H9 (cell line): ENCODE data around the gene ADORA3. TPM values are rescaled to one million over a fixed set of nuclear protein-coding genes. Genes with fewer than 3 reads are reported as not detected.

Source experiments
- DNase-seq: peaks from one replicate; pipeline ENCODE4 v3.0.0-alpha.2; 2017
- H2AFZ ChIP-seq: one replicate; pipeline ENCODE4 v1.6.1; 2013; ENCODE audit warnings: mild to moderate bottlenecking, low read length, control low read depth, moderate library complexity
- H2AK5ac ChIP-seq: 2 replicates; pipeline ENCODE4 v1.6.1; 2013; ENCODE audit warnings: low read length, control low read depth, mixed read lengths; ENCODE audit not compliant: insufficient read length
- H2BK120ac ChIP-seq: one replicate; pipeline ENCODE4 v1.6.1; 2013; ENCODE audit warnings: low read depth, mild to moderate bottlenecking, low read length, control low read depth, inconsistent platforms; ENCODE audit not compliant: poor library complexity, severe bottlenecking
- H2BK12ac ChIP-seq: 2 replicates; pipeline ENCODE4 v1.6.1; 2013; ENCODE audit warnings: low read length, control low read depth, mixed read lengths, low read depth; ENCODE audit not compliant: insufficient read length
- H2BK15ac ChIP-seq: 2 replicates; pipeline ENCODE4 v1.6.1; 2013; ENCODE audit warnings: low read depth, low read length, control low read depth
- H2BK20ac ChIP-seq: one replicate; pipeline ENCODE4 v1.6.1; 2013; ENCODE audit warnings: low read depth, mild to moderate bottlenecking, low read length, control low read depth, inconsistent platforms; ENCODE audit not compliant: poor library complexity, severe bottlenecking
- H2BK5ac ChIP-seq: 2 replicates; pipeline ENCODE4 v1.6.1; 2013; ENCODE audit warnings: low read length, control low read depth, mixed read lengths; ENCODE audit not compliant: insufficient read length
- H3K14ac ChIP-seq: 2 replicates; pipeline ENCODE4 v1.6.1; 2013; ENCODE audit warnings: low read length, control low read depth; ENCODE audit not compliant: insufficient read depth
- H3K18ac ChIP-seq: 2 replicates; pipeline ENCODE4 v1.6.1; 2013; ENCODE audit warnings: low read depth, mild to moderate bottlenecking, mixed read lengths, low read length, control low read depth; ENCODE audit not compliant: insufficient read length
- H3K23ac ChIP-seq: 2 replicates; pipeline ENCODE4 v1.6.1; 2013; ENCODE audit warnings: low read length, control low read depth, mixed read lengths, low read depth; ENCODE audit not compliant: insufficient read length
- H3K23me2 ChIP-seq: 2 replicates; pipeline ENCODE4 v1.6.1; 2013; ENCODE audit warnings: low read depth, mild to moderate bottlenecking, mixed read lengths, low read length, control low read depth; ENCODE audit not compliant: insufficient read length, poor library complexity, severe bottlenecking
- H3K27ac ChIP-seq: 2 replicates; pipeline ENCODE4 v1.5.1; 2013; ENCODE audit warnings: low read length, control low read depth, mixed read lengths, low read depth; ENCODE audit not compliant: insufficient read length
- H3K27me3 ChIP-seq: 2 replicates; pipeline ENCODE4 v1.6.1; 2013; ENCODE audit warnings: low read length, control low read depth, inconsistent platforms; ENCODE audit not compliant: insufficient read depth
- H3K4ac ChIP-seq: 2 replicates; pipeline ENCODE4 v1.6.1; 2013; ENCODE audit warnings: low read depth, mild to moderate bottlenecking, control low read depth, inconsistent platforms, low read length, moderate library complexity
- H3K4me1 ChIP-seq: 2 replicates; pipeline ENCODE4 v1.6.1; 2013; ENCODE audit warnings: low read length, control low read depth, inconsistent platforms; ENCODE audit not compliant: insufficient read depth
- H3K4me2 ChIP-seq: 2 replicates; pipeline ENCODE4 v1.6.1; 2013; ENCODE audit warnings: low read length, control low read depth, mixed read lengths; ENCODE audit not compliant: insufficient read length, insufficient read depth
- H3K56ac ChIP-seq: 2 replicates; pipeline ENCODE4 v1.6.1; 2013; ENCODE audit warnings: low read depth, mild to moderate bottlenecking, mixed read lengths, low read length, control low read depth; ENCODE audit not compliant: insufficient read length
- H3K79me1 ChIP-seq: 2 replicates; pipeline ENCODE4 v1.6.1; 2013; ENCODE audit warnings: low read depth, mild to moderate bottlenecking, moderate library complexity, low read length, control low read depth, inconsistent platforms; ENCODE audit not compliant: insufficient read depth, poor library complexity, severe bottlenecking
- H3K79me2 ChIP-seq: 2 replicates; pipeline ENCODE4 v1.6.1; 2013; ENCODE audit warnings: low read length, control low read depth, inconsistent platforms; ENCODE audit not compliant: insufficient read depth
- H3K9ac ChIP-seq: 2 replicates; pipeline ENCODE4 v1.6.1; 2013; ENCODE audit warnings: low read length, control low read depth, mixed read lengths; ENCODE audit not compliant: insufficient read length; ENCODE audit errors: extremely low read depth
- H3K9me3 ChIP-seq: one replicate; pipeline ENCODE4 v1.6.1; 2013; ENCODE audit warnings: low read depth, low read length, inconsistent platforms; ENCODE audit not compliant: control insufficient read depth
- H3T11ph ChIP-seq: one replicate; pipeline ENCODE4 v1.6.1; 2013; ENCODE audit warnings: mild to moderate bottlenecking, low read length, control low read depth, inconsistent platforms
- H4K20me1 ChIP-seq: one replicate; pipeline ENCODE4 v1.6.1; 2013; ENCODE audit not compliant: control insufficient read depth, insufficient read length, insufficient read depth
- H4K5ac ChIP-seq: 2 replicates; pipeline ENCODE4 v1.6.1; 2013; ENCODE audit warnings: low read depth, mild to moderate bottlenecking, mixed read lengths, low read length, control low read depth; ENCODE audit not compliant: insufficient read length
- H4K8ac ChIP-seq: replicated peaks from 2 replicates; pipeline ENCODE4 v1.6.1; 2013; ENCODE audit warnings: low read length, control low read depth, mixed read lengths, low read depth; ENCODE audit not compliant: insufficient read length
- H4K91ac ChIP-seq: 2 replicates; pipeline ENCODE4 v1.6.1; 2013; ENCODE audit warnings: low read depth, mild to moderate bottlenecking, moderate library complexity, mixed read lengths, low read length, control low read depth; ENCODE audit not compliant: insufficient read length
- H3K27ac Mint-ChIP-seq, 3 experiments: 2 replicates in 2 of 3; 3 replicates in 1 of 3; pipeline ENCODE4 v1.8.0; 2020 to 2021; ENCODE audit warnings: mixed read lengths in 3 of 3, mild to moderate bottlenecking in 1 of 3, moderate library complexity in 1 of 3
- H3K27me3 Mint-ChIP-seq: 2 replicates; pipeline ENCODE4 v1.8.0; 2021; ENCODE audit warnings: low read depth, mild to moderate bottlenecking, moderate library complexity, mixed read lengths
- H3K36me3 Mint-ChIP-seq, 3 experiments: 2 replicates in 2 of 3; 3 replicates in 1 of 3; pipeline ENCODE4 v1.8.0; 2020 to 2021; ENCODE audit warnings: low read depth in 3 of 3, mixed read lengths in 3 of 3; ENCODE audit not compliant: insufficient read depth in 1 of 3
- H3K4me1 Mint-ChIP-seq, 2 experiments: 2 replicates each; pipeline ENCODE4 v1.8.0; 2020; ENCODE audit warnings: mixed read lengths in 2 of 2
- H3K4me3 Mint-ChIP-seq, 2 experiments: 2 replicates in 1 of 2; 3 replicates in 1 of 2; pipeline ENCODE4 v1.8.0; 2020 to 2021; ENCODE audit warnings: mild to moderate bottlenecking in 2 of 2, mixed read lengths in 2 of 2, moderate library complexity in 1 of 2
- H3K9me3 Mint-ChIP-seq, 2 experiments: 2 replicates in 1 of 2; 3 replicates in 1 of 2; pipeline ENCODE4 v1.8.0; 2020; ENCODE audit warnings: mild to moderate bottlenecking in 2 of 2, mixed read lengths in 2 of 2, moderate library complexity in 1 of 2
- CTCF ChIP-seq: fragments of 200-600 bp; sonication (generic); conservative IDR thresholded peaks from 3 replicates; pipeline ENCODE4 v1.8.0; 2021; ENCODE audit warnings: antibody characterized with exemption, mild to moderate bottlenecking
- WGBS: extraction: QIAGEN DNeasy Blood & Tissue Kit; methylation state at CpG from one replicate; pipeline ENCODE4 v1.1.7; 2013; ENCODE audit warnings: missing lambda C conversion rate, low lambda C conversion rate, mixed read lengths; ENCODE audit not compliant: insufficient read length; ENCODE audit errors: extremely low coverage; 5-methylcytosine and 5-hydroxymethylcytosine counted together
- total RNA-seq: library from RNA; stranded (reverse); gene quantifications from 2 replicates; pipeline ENCODE4 v1.2.1, GENCODE V29; 2021

The ADORA3 gene
- total RNA-seq, 1 experiment from 2014 or later: not detected

GRCh38 chr1:111474106-111474505 lies 29.3 kb downstream of the ADORA3 start:
- Histone ChIP-seq H3K23ac (no peak overlapping the region), H3K14ac (no peak overlapping the region), H3K23me2 (no peaks in the 10 kb centered on the region), H3K9me3 (no peaks in the 10 kb centered on the region), H3K18ac (no peak overlapping the region), H2AFZ (no peak overlapping the region), H2BK12ac (no peak overlapping the region), H2BK120ac (no peak overlapping the region), H4K8ac (no peak overlapping the region), H3K79me1 (no peaks in the 10 kb centered on the region), H3K27me3 (no peaks in the 10 kb centered on the region), H3K4ac (no peak overlapping the region), H2BK20ac (no peak overlapping the region), H3T11ph (no peak overlapping the region), H2BK5ac (no peak overlapping the region), H3K56ac (no peak overlapping the region), H3K4me1 (no peaks in the 10 kb centered on the region), H3K9ac (no peak overlapping the region), H2BK15ac (no peak overlapping the region), H2AK5ac (no peak overlapping the region), H3K79me2 (no peaks in the 10 kb centered on the region), H3K4me2 (no peak overlapping the region), H4K5ac (no peak overlapping the region), H3K27ac (no peak overlapping the region), H4K91ac (no peak overlapping the region), H4K20me1 (no peaks in the 10 kb centered on the region)
- H3K27ac Mint-ChIP-seq: no peak overlapping the region
- no peak overlapping the region for H3K4me3 Mint-ChIP-seq
- H3K9me3 Mint-ChIP-seq: no peaks in the 10 kb centered on the region
- TF ChIP-seq CTCF: no peak
- no peak for DNase-seq
- no peaks in the 10 kb centered on the region for H3K4me1 Mint-ChIP-seq
- WGBS: no CpG with 5 or more reads among the region's 5 CpGs
- no peaks in the 10 kb centered on the region; the same call in 1 of the 2 replicates for H3K27me3 Mint-ChIP-seq
- H3K36me3 Mint-ChIP-seq: no peaks in the 10 kb centered on the region; a peak in 1 of 7 replicates
